Measurements from ENCODE around the gene WWOX.

Gene WWOX

DNA sequence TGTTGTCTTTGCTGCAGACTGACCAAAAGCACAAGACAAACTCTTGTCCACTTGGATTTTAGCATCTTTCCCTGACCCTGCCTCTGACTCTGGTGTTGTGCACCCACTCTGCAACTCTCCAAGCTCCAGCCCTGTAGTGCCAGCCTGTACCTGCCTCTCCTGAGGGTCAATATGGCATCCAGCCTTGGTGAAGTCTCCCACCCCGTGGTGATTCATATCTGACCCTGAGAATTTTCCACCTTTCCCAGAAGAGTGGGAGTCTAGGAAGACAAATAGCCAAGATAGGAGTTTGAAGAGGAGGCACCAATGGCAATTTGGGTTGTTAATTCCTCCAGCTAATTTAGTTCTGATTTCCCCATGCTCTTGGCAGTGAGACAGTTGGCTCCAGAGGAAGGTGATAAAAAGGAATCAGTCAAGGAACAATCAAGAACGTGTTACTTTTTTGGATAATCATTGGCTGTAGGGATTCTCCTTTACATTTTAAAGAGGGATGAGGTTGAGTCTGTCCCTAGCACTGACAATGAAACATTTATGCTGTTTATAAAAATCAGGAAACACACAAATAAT is 1085.1 kb downstream of the WWOX start:
- Histone ChIP-seq H3K9me2 (replicated peaks; ENCODE audit: insufficient read depth, low read length) (no peaks in the 10 kb centered on the region), H3K27me3 (replicated peaks; ENCODE audit: insufficient read depth, low read length) (no peaks in the 10 kb centered on the region), H3K4me3 (ENCODE audit: low read length) (no peak overlapping the region), H4K20me1 (ENCODE audit: insufficient read depth, low read length) (no peaks in the 10 kb centered on the region), H3K36me3 (replicated peaks; ENCODE audit: insufficient read depth, low read length) (no peaks in the 10 kb centered on the region), H3K79me2 (ENCODE audit: low read length) (no peaks in the 10 kb centered on the region), H3K9me3 (replicated peaks; ENCODE audit: insufficient read depth, low read length) (no peaks in the 10 kb centered on the region), H3K4me2 (ENCODE audit: low read depth, low read length) (no peak overlapping the region), H3K27ac (ENCODE audit: low read length) (no peak overlapping the region), H3K9ac (ENCODE audit: low read length) (no peak overlapping the region), H2AFZ (ENCODE audit: low read length) (no peak overlapping the region), H3F3A (ENCODE audit: insufficient read depth, low read length) (no peaks in the 10 kb centered on the region), H3K4me1 (ENCODE audit: low read length) (peaks cover 4% of the 10 kb centered on the region; the same call in 1 of the 2 replicates)
- DNase-seq: no peak
- TF ChIP-seq EZH2phosphoT487 (IDR thresholded peaks at IDR 0.05; ENCODE audit: low read length): no peak
- TF ChIP-seq, protein P1, sequence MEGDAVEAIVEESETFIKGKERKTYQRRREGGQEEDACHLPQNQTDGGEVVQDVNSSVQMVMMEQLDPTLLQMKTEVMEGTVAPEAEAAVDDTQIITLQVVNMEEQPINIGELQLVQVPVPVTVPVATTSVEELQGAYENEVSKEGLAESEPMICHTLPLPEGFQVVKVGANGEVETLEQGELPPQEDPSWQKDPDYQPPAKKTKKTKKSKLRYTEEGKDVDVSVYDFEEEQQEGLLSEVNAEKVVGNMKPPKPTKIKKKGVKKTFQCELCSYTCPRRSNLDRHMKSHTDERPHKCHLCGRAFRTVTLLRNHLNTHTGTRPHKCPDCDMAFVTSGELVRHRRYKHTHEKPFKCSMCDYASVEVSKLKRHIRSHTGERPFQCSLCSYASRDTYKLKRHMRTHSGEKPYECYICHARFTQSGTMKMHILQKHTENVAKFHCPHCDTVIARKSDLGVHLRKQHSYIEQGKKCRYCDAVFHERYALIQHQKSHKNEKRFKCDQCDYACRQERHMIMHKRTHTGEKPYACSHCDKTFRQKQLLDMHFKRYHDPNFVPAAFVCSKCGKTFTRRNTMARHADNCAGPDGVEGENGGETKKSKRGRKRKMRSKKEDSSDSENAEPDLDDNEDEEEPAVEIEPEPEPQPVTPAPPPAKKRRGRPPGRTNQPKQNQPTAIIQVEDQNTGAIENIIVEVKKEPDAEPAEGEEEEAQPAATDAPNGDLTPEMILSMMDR (IDR thresholded peaks at IDR 0.05; ENCODE audit: low read length): no peak
- TF ChIP-seq EZH2 (optimal IDR thresholded peaks at IDR 0.05; ENCODE audit: low read depth, low read length): no peak

DNA sequence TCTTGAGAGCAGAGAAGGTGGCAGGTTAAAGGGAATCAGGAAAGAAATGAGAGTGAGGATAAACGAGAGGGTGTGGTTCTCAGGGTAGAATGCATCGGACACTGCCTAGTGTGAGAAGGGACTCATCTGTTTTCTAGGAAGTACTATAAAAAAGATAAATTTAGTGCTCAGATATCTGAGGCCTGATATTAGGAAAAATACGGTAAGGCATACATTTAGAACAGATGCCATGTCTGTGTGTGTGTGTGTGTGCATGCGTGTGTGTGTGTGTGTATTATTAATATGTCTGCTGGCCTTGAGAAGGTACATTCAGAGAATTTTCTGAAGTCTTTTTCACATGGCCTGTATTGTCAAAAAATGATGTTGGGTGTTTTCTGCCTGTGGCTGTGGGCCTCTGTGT is 1086.3 kb downstream of the WWOX start:
- Histone ChIP-seq H4K20me1 (ENCODE audit: insufficient read depth, low read length) (no peaks in the 10 kb centered on the region), H3K4me3 (ENCODE audit: low read length) (no peak overlapping the region)

DNA sequence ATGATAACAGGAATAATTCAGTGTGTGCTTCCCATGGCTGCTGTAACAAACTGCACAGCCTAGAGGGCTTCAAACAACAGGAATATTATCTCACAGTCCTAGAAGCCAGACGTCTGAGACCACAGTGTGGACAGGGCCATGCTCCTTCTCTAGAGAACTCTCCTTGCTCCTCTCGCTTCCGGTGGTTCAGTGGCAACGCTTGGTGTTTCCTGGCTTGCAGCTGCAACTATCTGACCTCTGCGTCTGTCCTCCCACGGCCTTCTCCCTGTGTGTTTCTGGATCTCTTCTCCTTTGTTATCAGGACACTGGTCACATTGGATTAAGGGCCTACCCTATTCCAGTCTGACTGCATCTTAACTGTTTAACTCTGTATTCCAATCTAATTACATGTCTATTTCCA is 1086.7 kb downstream of the WWOX start:
- Histone ChIP-seq H3K79me2 (ENCODE audit: low read length) (no peaks in the 10 kb centered on the region), H3K4me3 (ENCODE audit: low read length) (no peak overlapping the region), H3K27ac (ENCODE audit: low read length) (no peak overlapping the region), H3K9me3 (replicated peaks; ENCODE audit: insufficient read depth, low read length) (no peaks in the 10 kb centered on the region), H3K36me3 (replicated peaks; ENCODE audit: insufficient read depth, low read length) (no peaks in the 10 kb centered on the region), H3K4me1 (ENCODE audit: low read length) (peaks cover 4% of the 10 kb centered on the region; the same call in 1 of the 2 replicates), H4K20me1 (ENCODE audit: insufficient read depth, low read length) (no peaks in the 10 kb centered on the region), H3K9me2 (replicated peaks; ENCODE audit: insufficient read depth, low read length) (no peaks in the 10 kb centered on the region), H2AFZ (ENCODE audit: low read length) (no peak overlapping the region), H3F3A (ENCODE audit: insufficient read depth, low read length) (no peaks in the 10 kb centered on the region), H3K27me3 (replicated peaks; ENCODE audit: insufficient read depth, low read length) (no peaks in the 10 kb centered on the region), H3K9ac (ENCODE audit: low read length) (no peak overlapping the region), H3K4me2 (ENCODE audit: low read depth, low read length) (no peak overlapping the region)
- no peak for TF ChIP-seq EZH2 (optimal IDR thresholded peaks at IDR 0.05; ENCODE audit: low read depth, low read length)
- TF ChIP-seq, protein P1 (IDR thresholded peaks at IDR 0.05; ENCODE audit: low read length): no peak
- DNase-seq: no peak

More for the DNA sequence above, 1086.3 kb downstream of the WWOX start:
- H3K36me3 ChIP-seq (replicated peaks; ENCODE audit: insufficient read depth, low read length): no peaks in the 10 kb centered on the region
- no peaks in the 10 kb centered on the region for H3F3A ChIP-seq (ENCODE audit: insufficient read depth, low read length)
- H3K4me2 ChIP-seq (ENCODE audit: low read depth, low read length): no peak overlapping the region
- H3K9ac ChIP-seq (ENCODE audit: low read length): no peak overlapping the region
- no peak for DNase-seq
- no peaks in the 10 kb centered on the region for H3K79me2 ChIP-seq (ENCODE audit: low read length)
- no peak overlapping the region for H2AFZ ChIP-seq (ENCODE audit: low read length)
- peaks cover 4% of the 10 kb centered on the region; the same call in 1 of the 2 replicates for H3K4me1 ChIP-seq (ENCODE audit: low read length)
- no peaks in the 10 kb centered on the region for H3K27me3 ChIP-seq (replicated peaks; ENCODE audit: insufficient read depth, low read length)
- no peak overlapping the region for H3K27ac ChIP-seq (ENCODE audit: low read length)
- H3K9me2 ChIP-seq (replicated peaks; ENCODE audit: insufficient read depth, low read length): no peaks in the 10 kb centered on the region
- TF ChIP-seq, protein P1 (IDR thresholded peaks at IDR 0.05; ENCODE audit: low read length): no peak
- TF ChIP-seq EZH2phosphoT487 (IDR thresholded peaks at IDR 0.05; ENCODE audit: low read length) (no peak), EZH2 (optimal IDR thresholded peaks at IDR 0.05; ENCODE audit: low read depth, low read length) (no peak)
- no peaks in the 10 kb centered on the region for H3K9me3 ChIP-seq (replicated peaks; ENCODE audit: insufficient read depth, low read length)

All from MM.1S (cell line).